CD14-positive monocyte (primary cell): ENCODE data around the gene XRCC5. TPM values are rescaled to one million over a fixed set of nuclear protein-coding genes. Genes with fewer than 3 reads are reported as not detected.

Experiments
- DNase-seq, 3 donors: peaks; one replicate each; pipeline ENCODE4 v3.0.0-alpha.2; 2011 to 2022
- H2AFZ ChIP-seq: 2 replicates; pipeline ENCODE4 v1.6.0; 2012; ENCODE audit warnings: mild to moderate bottlenecking, low read depth, low read length, inconsistent platforms; ENCODE audit not compliant: insufficient read depth, poor library complexity, severe bottlenecking
- H3K27ac ChIP-seq, 2 donors: 1 replicate in 1 of 2; 2 replicates in 1 of 2; pipeline ENCODE4 v1.5.1; 2012 to 2013; ENCODE audit warnings: low read length in 2 of 2, control low read depth in 1 of 2, inconsistent platforms in 1 of 2, low read depth in 1 of 2, mild to moderate bottlenecking in 1 of 2
- H3K27me3 ChIP-seq, 2 donors: one replicate each; pipeline versions ENCODE4 v1.6.0 to v1.6.1; 2011 to 2013; ENCODE audit warnings: low read length in 2 of 2; ENCODE audit not compliant: control insufficient read depth in 2 of 2, insufficient read depth in 2 of 2
- H3K36me3 ChIP-seq, 2 donors: replicated peaks in 1 of 2; 1 replicate in 1 of 2; 2 replicates in 1 of 2; pipeline versions ENCODE4 v1.5.1 to v1.6.1; 2012 to 2013; ENCODE audit warnings: low read length in 2 of 2, control low read depth in 1 of 2, inconsistent platforms in 1 of 2, mild to moderate bottlenecking in 1 of 2; ENCODE audit not compliant: insufficient read depth in 2 of 2, control insufficient read depth in 1 of 2
- H3K4me1 ChIP-seq, 2 donors: 1 replicate in 1 of 2; 2 replicates in 1 of 2; pipeline versions ENCODE4 v1.5.1 to v1.6.1; 2012 to 2013; ENCODE audit warnings: low read length in 2 of 2, control low read depth in 1 of 2, inconsistent platforms in 1 of 2, mild to moderate bottlenecking in 1 of 2, moderate library complexity in 1 of 2; ENCODE audit not compliant: insufficient read depth in 2 of 2, control insufficient read depth in 1 of 2
- H3K4me2 ChIP-seq: replicated peaks from 2 replicates; pipeline ENCODE3; 2012; ENCODE audit warnings: low read length, moderate library complexity, mild to moderate bottlenecking; ENCODE audit not compliant: poor library complexity, severe bottlenecking; ENCODE audit errors: extremely low read depth
- H3K4me3 ChIP-seq, 3 experiments: fragments of 200-600 bp in 1 of 3; sonication (generic) in 1 of 3; replicated peaks in 1 of 3; 1 replicate in 2 of 3; 2 replicates in 1 of 3; pipeline ENCODE4 v1.5.1; 2011 to 2013; ENCODE audit warnings: low read length in 3 of 3, mild to moderate bottlenecking in 3 of 3, control low read depth in 2 of 3, low read depth in 2 of 3, inconsistent platforms in 1 of 3, moderate library complexity in 1 of 3
- H3K79me2 ChIP-seq: 2 replicates; pipeline ENCODE4 v1.6.0; 2012; ENCODE audit warnings: mild to moderate bottlenecking, control low read depth, inconsistent platforms, low read length, moderate library complexity; ENCODE audit not compliant: insufficient read depth
- H3K9ac ChIP-seq: 2 replicates; pipeline ENCODE4 v1.6.0; 2017; ENCODE audit warnings: low read length, mild to moderate bottlenecking; ENCODE audit not compliant: insufficient read depth, poor library complexity, severe bottlenecking
- H3K9me3 ChIP-seq, 2 donors: replicated peaks in 1 of 2; 1 replicate in 1 of 2; 2 replicates in 1 of 2; pipeline versions ENCODE4 v1.5.1 to v1.6.1; 2012 to 2013; ENCODE audit warnings: low read length in 2 of 2, control low read depth in 1 of 2; ENCODE audit not compliant: control insufficient read depth in 1 of 2, insufficient read depth in 1 of 2
- H4K20me1 ChIP-seq: 2 replicates; pipeline ENCODE4 v1.6.0; 2012; ENCODE audit warnings: mild to moderate bottlenecking, low read length, control low read depth, moderate library complexity; ENCODE audit not compliant: insufficient read depth
- H3K27ac Mint-ChIP-seq, 7 donors: one replicate each; pipeline ENCODE4 v1.8.0; 2020; ENCODE audit warnings: mild to moderate bottlenecking in 7 of 7, mixed read lengths in 7 of 7, moderate library complexity in 6 of 7, inconsistent platforms in 2 of 7
- H3K27me3 Mint-ChIP-seq, 3 donors: one replicate each; pipeline ENCODE4 v1.8.0; 2021 to 2022; ENCODE audit warnings: low read depth in 3 of 3, mild to moderate bottlenecking in 3 of 3, mixed read lengths in 3 of 3, moderate library complexity in 3 of 3, inconsistent platforms in 1 of 3
- H3K36me3 Mint-ChIP-seq, 2 donors: one replicate each; pipeline ENCODE4 v1.8.0; 2020; ENCODE audit warnings: mixed read lengths in 2 of 2, inconsistent platforms in 1 of 2, mild to moderate bottlenecking in 1 of 2
- H3K4me1 Mint-ChIP-seq: one replicate; pipeline ENCODE4 v1.8.0; 2020; ENCODE audit warnings: mild to moderate bottlenecking, mixed read lengths
- H3K4me3 Mint-ChIP-seq, 2 donors: one replicate each; pipeline ENCODE4 v1.8.0; 2020; ENCODE audit warnings: mild to moderate bottlenecking in 2 of 2, mixed read lengths in 2 of 2, moderate library complexity in 1 of 2
- H3K9me3 Mint-ChIP-seq, 7 donors: one replicate each; pipeline ENCODE4 v1.8.0; 2020 to 2022; ENCODE audit warnings: mixed read lengths in 7 of 7, mild to moderate bottlenecking in 6 of 7, moderate library complexity in 6 of 7, inconsistent platforms in 2 of 7
- WGBS: methylation state at CpG from one replicate; pipeline ENCODE4 v1.1.5; 2013; ENCODE audit warnings: missing lambda C conversion rate; ENCODE audit not compliant: insufficient coverage; 5-methylcytosine and 5-hydroxymethylcytosine counted together
- intact Hi-C, 2 donors: fragments of 100-400 bp; cut with micrococcal nuclease; formaldehyde crosslinking; loops; one replicate each; pipeline versions ENCODE4 v1.15.0 to v1.15.1; 2023
- polyA plus RNA-seq, 3 donors: library from polyadenylated mRNA; depleted of rRNA in 1 of 3; unstranded in 2 of 3; stranded (reverse) in 1 of 3; fragments of 300-500 nt in 2 of 3; fragments of >200 nt in 1 of 3; fragmentation: Illumina TruSeq in 2 of 3; gene quantifications; 1 replicate in 2 of 3; 2 replicates in 1 of 3; pipeline ENCODE4 v1.2.3, GENCODE V29; 2012 to 2021
- TF ChIP-seq, protein P1 (sequence below): fragments of 200-600 bp; IDR thresholded peaks from one replicate; pipeline ENCODE4 v1.8.0; 2022; ENCODE audit warnings: antibody characterized with exemption, mild to moderate bottlenecking

XRCC5 gene
- polyA plus RNA-seq, 3 donors = 55.3 to 281 (median 258) TPM

GRCh38 chr2:216131175-216131926, 22.2 kb downstream of the XRCC5 start:
- Mint-ChIP-seq H3K27ac (peak overlapping the region in 1 of 7 donors; percentile 65), H3K36me3 (peaks cover 82 to 93% of the 10 kb centered on the region in 2 donors), H3K27me3 (no peaks in the 10 kb centered on the region), H3K4me1 (peaks cover 2% of the 10 kb centered on the region), H3K9me3 (no peaks in the 10 kb centered on the region), H3K4me3 (no peak overlapping the region)
- H3K9me3 ChIP-seq = no peaks in the 10 kb centered on the region
- peaks cover 88% of the 10 kb centered on the region for H4K20me1 ChIP-seq
- no peak overlapping the region for H2AFZ ChIP-seq
- no peak overlapping the region for H3K4me2 ChIP-seq
- no peaks in the 10 kb centered on the region for H3K4me1 ChIP-seq
- peaks cover 96 to 99% of the 10 kb centered on the region in 2 donors for H3K36me3 ChIP-seq
- no peak overlapping the region for H3K9ac ChIP-seq
- no peak overlapping the region for H3K4me3 ChIP-seq
- 100% methylated on average over 2 of the region's 3 CpGs for WGBS
- TF ChIP-seq, protein P1, sequence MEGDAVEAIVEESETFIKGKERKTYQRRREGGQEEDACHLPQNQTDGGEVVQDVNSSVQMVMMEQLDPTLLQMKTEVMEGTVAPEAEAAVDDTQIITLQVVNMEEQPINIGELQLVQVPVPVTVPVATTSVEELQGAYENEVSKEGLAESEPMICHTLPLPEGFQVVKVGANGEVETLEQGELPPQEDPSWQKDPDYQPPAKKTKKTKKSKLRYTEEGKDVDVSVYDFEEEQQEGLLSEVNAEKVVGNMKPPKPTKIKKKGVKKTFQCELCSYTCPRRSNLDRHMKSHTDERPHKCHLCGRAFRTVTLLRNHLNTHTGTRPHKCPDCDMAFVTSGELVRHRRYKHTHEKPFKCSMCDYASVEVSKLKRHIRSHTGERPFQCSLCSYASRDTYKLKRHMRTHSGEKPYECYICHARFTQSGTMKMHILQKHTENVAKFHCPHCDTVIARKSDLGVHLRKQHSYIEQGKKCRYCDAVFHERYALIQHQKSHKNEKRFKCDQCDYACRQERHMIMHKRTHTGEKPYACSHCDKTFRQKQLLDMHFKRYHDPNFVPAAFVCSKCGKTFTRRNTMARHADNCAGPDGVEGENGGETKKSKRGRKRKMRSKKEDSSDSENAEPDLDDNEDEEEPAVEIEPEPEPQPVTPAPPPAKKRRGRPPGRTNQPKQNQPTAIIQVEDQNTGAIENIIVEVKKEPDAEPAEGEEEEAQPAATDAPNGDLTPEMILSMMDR = no peak
- no peak for DNase-seq
- H3K79me2 ChIP-seq = peaks cover 42% of the 10 kb centered on the region
- H3K27me3 ChIP-seq = no peaks in the 10 kb centered on the region
- intact Hi-C loops = no loop called here
- no peak overlapping the region for H3K27ac ChIP-seq

GRCh38 chr2:216132585-216132984, 23.4 kb downstream of the XRCC5 start:
- Mint-ChIP-seq H3K4me3 (no peak overlapping the region), H3K27ac (peak overlapping the region in 2 of 7 donors; percentile 9 to 17), H3K36me3 (peaks cover 83 to 93% of the 10 kb centered on the region in 2 donors), H3K4me1 (no peaks in the 10 kb centered on the region), H3K9me3 (no peaks in the 10 kb centered on the region), H3K27me3 (no peaks in the 10 kb centered on the region)
- no peaks in the 10 kb centered on the region for H3K9me3 ChIP-seq
- no peaks in the 10 kb centered on the region for H3K4me1 ChIP-seq
- peaks cover 86% of the 10 kb centered on the region for H4K20me1 ChIP-seq
- intact Hi-C loops = no loop called here
- no peak overlapping the region for H3K4me3 ChIP-seq
- H3K36me3 ChIP-seq = peaks cover 96 to 99% of the 10 kb centered on the region in 2 donors
- DNase-seq = no peak
- no peak overlapping the region for H3K9ac ChIP-seq
- H2AFZ ChIP-seq = no peak overlapping the region
- peaks cover 34% of the 10 kb centered on the region for H3K79me2 ChIP-seq
- TF ChIP-seq, protein P1 = no peak
- H3K27me3 ChIP-seq = no peaks in the 10 kb centered on the region
- no peak overlapping the region for H3K4me2 ChIP-seq
- H3K27ac ChIP-seq = peak overlapping the region in 1 of 2 donors; percentile 4
